ENCODE measurements around the gene RAVER2.

DNA sequence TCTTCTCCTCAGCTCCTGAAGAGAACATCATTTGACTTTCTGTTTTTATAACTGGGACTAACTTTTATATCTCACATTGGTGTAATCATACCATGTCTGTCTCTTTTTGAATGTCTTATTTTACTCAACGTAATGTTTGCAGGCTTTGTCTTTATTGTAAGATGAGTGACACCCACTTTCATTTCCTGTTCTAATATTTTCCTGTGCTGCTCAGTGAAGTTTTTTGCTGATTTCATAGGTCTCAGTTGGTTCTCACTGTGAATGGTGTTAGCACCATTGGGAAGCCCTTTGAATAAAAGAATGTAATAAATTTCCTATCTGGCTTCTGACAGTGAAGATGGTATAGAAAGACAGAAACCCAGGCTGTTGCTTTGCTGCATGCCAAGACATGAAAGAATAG lies 84.0 kb downstream of the RAVER2 start:
- TF ChIP-seq, protein P1, sequence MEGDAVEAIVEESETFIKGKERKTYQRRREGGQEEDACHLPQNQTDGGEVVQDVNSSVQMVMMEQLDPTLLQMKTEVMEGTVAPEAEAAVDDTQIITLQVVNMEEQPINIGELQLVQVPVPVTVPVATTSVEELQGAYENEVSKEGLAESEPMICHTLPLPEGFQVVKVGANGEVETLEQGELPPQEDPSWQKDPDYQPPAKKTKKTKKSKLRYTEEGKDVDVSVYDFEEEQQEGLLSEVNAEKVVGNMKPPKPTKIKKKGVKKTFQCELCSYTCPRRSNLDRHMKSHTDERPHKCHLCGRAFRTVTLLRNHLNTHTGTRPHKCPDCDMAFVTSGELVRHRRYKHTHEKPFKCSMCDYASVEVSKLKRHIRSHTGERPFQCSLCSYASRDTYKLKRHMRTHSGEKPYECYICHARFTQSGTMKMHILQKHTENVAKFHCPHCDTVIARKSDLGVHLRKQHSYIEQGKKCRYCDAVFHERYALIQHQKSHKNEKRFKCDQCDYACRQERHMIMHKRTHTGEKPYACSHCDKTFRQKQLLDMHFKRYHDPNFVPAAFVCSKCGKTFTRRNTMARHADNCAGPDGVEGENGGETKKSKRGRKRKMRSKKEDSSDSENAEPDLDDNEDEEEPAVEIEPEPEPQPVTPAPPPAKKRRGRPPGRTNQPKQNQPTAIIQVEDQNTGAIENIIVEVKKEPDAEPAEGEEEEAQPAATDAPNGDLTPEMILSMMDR (IDR thresholded peaks at IDR 0.05) = no peak
- TF ChIP-seq POLR2A (IDR thresholded peaks at IDR 0.05) = no peak

Data from body of pancreas (tissue), 4 donors.